Mesenchymal stem cell (in vitro differentiated cells and primary cell): ENCODE measurements around the gene CCDC148.

Source experiments
- DNase-seq: peaks from one replicate; pipeline ENCODE4 v3.0.0-alpha.2; 2013
- H2AFZ ChIP-seq: one replicate; pipeline ENCODE4 v1.6.1; 2013; ENCODE audit warnings: low read depth, mild to moderate bottlenecking, control low read depth, inconsistent platforms, low read length, moderate library complexity
- H2AK5ac ChIP-seq: 2 replicates; pipeline ENCODE4 v1.6.1; 2013; ENCODE audit warnings: low read length, moderate library complexity, mild to moderate bottlenecking, inconsistent platforms; ENCODE audit not compliant: severe bottlenecking
- H2BK120ac ChIP-seq: one replicate; pipeline ENCODE4 v1.6.1; 2013; ENCODE audit warnings: low read depth, mild to moderate bottlenecking, inconsistent platforms, low read length, moderate library complexity
- H2BK12ac ChIP-seq, 2 experiments: one replicate each; pipeline ENCODE4 v1.6.1; 2013; ENCODE audit warnings: inconsistent platforms in 2 of 2, low read length in 2 of 2, mild to moderate bottlenecking in 2 of 2, moderate library complexity in 2 of 2, control low read depth in 1 of 2
- H2BK15ac ChIP-seq: one replicate; pipeline ENCODE4 v1.6.1; 2013; ENCODE audit warnings: mild to moderate bottlenecking, low read depth, inconsistent platforms; ENCODE audit not compliant: poor library complexity, severe bottlenecking
- H2BK5ac ChIP-seq: 2 replicates; pipeline ENCODE4 v1.6.1; 2013; ENCODE audit warnings: low read depth, mild to moderate bottlenecking, low read length, control low read depth, inconsistent platforms; ENCODE audit not compliant: poor library complexity, severe bottlenecking
- H3K14ac ChIP-seq, 2 experiments: one replicate each; pipeline ENCODE4 v1.6.1; 2013; ENCODE audit warnings: inconsistent platforms in 2 of 2, low read length in 2 of 2, control low read depth in 1 of 2, mild to moderate bottlenecking in 1 of 2, moderate library complexity in 1 of 2
- H3K18ac ChIP-seq, 2 experiments: one replicate each; pipeline ENCODE4 v1.6.1; 2013; ENCODE audit warnings: inconsistent platforms in 2 of 2, low read length in 2 of 2, control low read depth in 1 of 2, low read depth in 1 of 2, mild to moderate bottlenecking in 1 of 2
- H3K23ac ChIP-seq, 2 experiments: one replicate each; pipeline ENCODE4 v1.6.1; 2013; ENCODE audit warnings: inconsistent platforms in 2 of 2, low read length in 2 of 2, mild to moderate bottlenecking in 2 of 2, moderate library complexity in 2 of 2, control low read depth in 1 of 2
- H3K27ac ChIP-seq: 2 replicates; pipeline ENCODE4 v1.5.1; 2013; ENCODE audit warnings: mild to moderate bottlenecking, moderate library complexity, low read length, control low read depth, inconsistent platforms; ENCODE audit not compliant: poor library complexity, severe bottlenecking
- H3K27me3 ChIP-seq, 2 experiments: 2 replicates each; pipeline versions ENCODE4 v1.6.1 to v1.7.0; 2013; ENCODE audit warnings: low read length in 2 of 2, mild to moderate bottlenecking in 2 of 2, moderate library complexity in 2 of 2, control low read depth in 1 of 2, inconsistent platforms in 1 of 2; ENCODE audit not compliant: control insufficient read depth in 1 of 2, insufficient read depth in 1 of 2
- H3K36me3 ChIP-seq, 2 experiments: 2 replicates each; pipeline versions ENCODE4 v1.6.1 to v1.7.0; 2013; ENCODE audit warnings: low read length in 2 of 2, control low read depth in 1 of 2, inconsistent platforms in 1 of 2, low read depth in 1 of 2, mild to moderate bottlenecking in 1 of 2; ENCODE audit not compliant: insufficient read depth in 2 of 2, control insufficient read depth in 1 of 2
- H3K4ac ChIP-seq, 2 experiments: one replicate each; pipeline ENCODE4 v1.6.1; 2013; ENCODE audit warnings: inconsistent platforms in 2 of 2, low read length in 2 of 2, mild to moderate bottlenecking in 2 of 2, moderate library complexity in 2 of 2, control low read depth in 1 of 2, low read depth in 1 of 2
- H3K4me1 ChIP-seq: 2 replicates; pipeline ENCODE4 v1.6.1; 2013; ENCODE audit warnings: low read depth, low read length, control low read depth; ENCODE audit not compliant: control insufficient read depth, insufficient read depth
- H3K4me2 ChIP-seq: 2 replicates; pipeline ENCODE4 v1.6.1; 2013; ENCODE audit warnings: low read length, mild to moderate bottlenecking, inconsistent platforms; ENCODE audit not compliant: poor library complexity, severe bottlenecking
- H3K4me3 ChIP-seq, 2 experiments: 2 replicates each; pipeline versions ENCODE4 v1.5.1 to v1.7.0; 2013; ENCODE audit warnings: low read length in 2 of 2, mild to moderate bottlenecking in 2 of 2, control low read depth in 1 of 2, low read depth in 1 of 2; ENCODE audit not compliant: insufficient read depth in 1 of 2
- H3K79me1 ChIP-seq: replicated peaks from 2 replicates; pipeline ENCODE4 v1.6.1; 2013; ENCODE audit warnings: mild to moderate bottlenecking, control low read depth, low read length, inconsistent platforms; ENCODE audit not compliant: poor library complexity, severe bottlenecking
- H3K9ac ChIP-seq: 2 replicates; pipeline ENCODE4 v1.7.0; 2013; ENCODE audit warnings: mild to moderate bottlenecking, low read length, moderate library complexity
- H3K9me3 ChIP-seq: 2 replicates; pipeline ENCODE4 v1.7.0; 2013; ENCODE audit warnings: mild to moderate bottlenecking, low read length; ENCODE audit not compliant: control insufficient read depth
- H4K8ac ChIP-seq: one replicate; pipeline ENCODE4 v1.6.1; 2013; ENCODE audit warnings: inconsistent platforms, mild to moderate bottlenecking, low read length, moderate library complexity
- H4K91ac ChIP-seq: one replicate; pipeline ENCODE4 v1.6.1; 2013; ENCODE audit warnings: mild to moderate bottlenecking, low read length, inconsistent platforms
- WGBS: methylation state at CpG from one replicate; pipeline ENCODE4 v1.1.7; 2013; ENCODE audit warnings: mixed read lengths; 5-methylcytosine and 5-hydroxymethylcytosine counted together

The CCDC148 gene

GRCh38 chr2:158273791-158274190 is 182.8 kb downstream of the CCDC148 start:
- Histone ChIP-seq H2BK5ac (no peak overlapping the region), H3K27ac (no peak overlapping the region), H4K8ac (no peak overlapping the region), H3K36me3 (no peaks in the 10 kb centered on the region), H4K91ac (no peak overlapping the region), H3K9me3 (no peaks in the 10 kb centered on the region), H3K9ac (no peak overlapping the region), H3K18ac (no peak overlapping the region), H3K4me2 (no peak overlapping the region), H2BK15ac (no peak overlapping the region), H2BK120ac (no peak overlapping the region), H2AFZ (no peak overlapping the region), H3K23ac (no peak overlapping the region), H3K4me3 (no peak overlapping the region), H3K4me1 (no peaks in the 10 kb centered on the region), H2AK5ac (no peak overlapping the region), H2BK12ac (no peak overlapping the region), H3K27me3 (no peaks in the 10 kb centered on the region), H3K79me1 (no peaks in the 10 kb centered on the region), H3K4ac (no peak overlapping the region), H3K14ac (no peak overlapping the region)
- WGBS: 83% methylated on average over 3 of the region's 3 CpGs
- DNase-seq: no peak

GRCh38 chr2:158270536-158270935 is 186.0 kb downstream of the CCDC148 start:
- Histone ChIP-seq H3K27me3 (no peaks in the 10 kb centered on the region), H2AK5ac (no peak overlapping the region), H3K18ac (no peak overlapping the region), H3K9ac (no peak overlapping the region), H3K79me1 (no peaks in the 10 kb centered on the region), H3K27ac (no peak overlapping the region), H3K36me3 (no peaks in the 10 kb centered on the region), H2BK120ac (no peak overlapping the region), H4K8ac (no peak overlapping the region), H2AFZ (no peak overlapping the region), H3K4me3 (no peak overlapping the region), H3K9me3 (no peaks in the 10 kb centered on the region), H3K4me1 (no peaks in the 10 kb centered on the region), H2BK12ac (no peak overlapping the region), H3K4ac (no peak overlapping the region), H4K91ac (no peak overlapping the region), H3K4me2 (no peak overlapping the region), H3K14ac (no peak overlapping the region), H3K23ac (no peak overlapping the region), H2BK5ac (no peak overlapping the region), H2BK15ac (no peak overlapping the region)
- WGBS: 79% methylated on average over 2 of the region's 3 CpGs
- DNase-seq: no peak

GRCh38 chr2:158269143-158269542 is 187.4 kb downstream of the CCDC148 start:
- Histone ChIP-seq H2BK12ac (no peak overlapping the region), H4K8ac (no peak overlapping the region), H3K23ac (no peak overlapping the region), H4K91ac (no peak overlapping the region), H3K4me2 (no peak overlapping the region), H3K9ac (no peak overlapping the region), H3K27ac (no peak overlapping the region), H3K9me3 (no peaks in the 10 kb centered on the region), H3K4me1 (no peaks in the 10 kb centered on the region), H3K14ac (no peak overlapping the region), H3K18ac (no peak overlapping the region), H3K27me3 (no peaks in the 10 kb centered on the region), H2AK5ac (no peak overlapping the region), H3K36me3 (no peaks in the 10 kb centered on the region), H2BK120ac (no peak overlapping the region), H3K79me1 (no peaks in the 10 kb centered on the region), H2AFZ (no peak overlapping the region), H2BK5ac (no peak overlapping the region), H3K4me3 (no peak overlapping the region), H2BK15ac (no peak overlapping the region), H3K4ac (no peak overlapping the region)
- 93% methylated on average over 2 of the region's 2 CpGs for WGBS
- DNase-seq: no peak

- H3K23ac ChIP-seq: no peak overlapping the region
- no peak overlapping the region for H2AK5ac ChIP-seq
- H3K27ac ChIP-seq: no peak overlapping the region
- 92% methylated on average over 2 of the region's 2 CpGs for WGBS
- no peaks in the 10 kb centered on the region for H3K27me3 ChIP-seq
- DNase-seq: no peak
- H2BK5ac ChIP-seq: no peak overlapping the region
- H3K4me2 ChIP-seq: no peak overlapping the region
- H3K79me1 ChIP-seq: no peaks in the 10 kb centered on the region
- no peak overlapping the region for H2BK120ac ChIP-seq
- no peak overlapping the region for H3K4me3 ChIP-seq
- H2AFZ ChIP-seq: no peak overlapping the region
- H3K9ac ChIP-seq: no peak overlapping the region
- no peaks in the 10 kb centered on the region for H3K36me3 ChIP-seq
- no peak overlapping the region for H4K91ac ChIP-seq
- no peak overlapping the region for H3K4ac ChIP-seq
- H3K18ac ChIP-seq: no peak overlapping the region
- H2BK15ac ChIP-seq: no peak overlapping the region
- H3K14ac ChIP-seq: no peak overlapping the region
- no peak overlapping the region for H4K8ac ChIP-seq
- H2BK12ac ChIP-seq: no peak overlapping the region
- H3K9me3 ChIP-seq: peaks cover 4% of the 10 kb centered on the region
- H3K4me1 ChIP-seq: no peaks in the 10 kb centered on the region
Observed at GRCh38 chr2:158266111-158266510, 190.4 kb downstream of the CCDC148 start.
